SU-DHL-6 (cell line): ENCODE data around the gene MRPS15.

Source experiments
- CTCF ChIP-seq: fragments of 200-600 bp; sonication (generic); IDR thresholded peaks from one replicate; pipeline ENCODE4 v1.5.1; 2017; ENCODE audit warnings: antibody characterized with exemption, mild to moderate bottlenecking, low read length, moderate library complexity; ENCODE audit not compliant: insufficient read depth, poor library complexity, severe bottlenecking
- EZH2phosphoT487 ChIP-seq: fragments of 200-600 bp; sonication (generic), shearing (Covaris generic); conservative IDR thresholded peaks from 2 replicates; pipeline ENCODE4 v1.6.1; 2018; ENCODE audit warnings: mild to moderate bottlenecking, antibody characterized with exemption, low read length, moderate library complexity, mixed read lengths

GRCh38 chr1:36508257-36508656 lies 44.1 kb upstream of the MRPS15 start:
- TF ChIP-seq CTCF, result no peak
- no peak for TF ChIP-seq EZH2phosphoT487
